Measurements from ENCODE around the gene MAP3K2.

DNA sequence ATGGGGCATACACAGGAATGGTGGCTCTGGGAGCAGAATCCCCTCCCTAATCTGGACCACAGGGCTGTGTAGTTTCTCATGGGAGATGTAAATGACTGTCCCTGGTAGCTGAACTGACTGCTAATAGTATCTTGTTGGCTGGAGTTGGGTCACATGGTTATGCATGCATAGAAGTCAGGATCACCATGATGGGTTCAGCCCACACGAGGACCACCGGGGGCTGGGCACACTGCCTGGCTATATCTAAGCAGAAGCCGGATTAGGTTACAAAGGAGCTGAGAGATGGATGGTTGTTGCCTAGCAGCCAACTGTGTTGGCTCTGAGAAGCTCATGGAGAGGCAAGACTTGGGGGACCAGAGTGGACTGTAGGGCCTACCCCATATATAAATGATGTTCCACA is 6.7 kb upstream of the MAP3K2 start:
- TF ChIP-seq, protein P1, sequence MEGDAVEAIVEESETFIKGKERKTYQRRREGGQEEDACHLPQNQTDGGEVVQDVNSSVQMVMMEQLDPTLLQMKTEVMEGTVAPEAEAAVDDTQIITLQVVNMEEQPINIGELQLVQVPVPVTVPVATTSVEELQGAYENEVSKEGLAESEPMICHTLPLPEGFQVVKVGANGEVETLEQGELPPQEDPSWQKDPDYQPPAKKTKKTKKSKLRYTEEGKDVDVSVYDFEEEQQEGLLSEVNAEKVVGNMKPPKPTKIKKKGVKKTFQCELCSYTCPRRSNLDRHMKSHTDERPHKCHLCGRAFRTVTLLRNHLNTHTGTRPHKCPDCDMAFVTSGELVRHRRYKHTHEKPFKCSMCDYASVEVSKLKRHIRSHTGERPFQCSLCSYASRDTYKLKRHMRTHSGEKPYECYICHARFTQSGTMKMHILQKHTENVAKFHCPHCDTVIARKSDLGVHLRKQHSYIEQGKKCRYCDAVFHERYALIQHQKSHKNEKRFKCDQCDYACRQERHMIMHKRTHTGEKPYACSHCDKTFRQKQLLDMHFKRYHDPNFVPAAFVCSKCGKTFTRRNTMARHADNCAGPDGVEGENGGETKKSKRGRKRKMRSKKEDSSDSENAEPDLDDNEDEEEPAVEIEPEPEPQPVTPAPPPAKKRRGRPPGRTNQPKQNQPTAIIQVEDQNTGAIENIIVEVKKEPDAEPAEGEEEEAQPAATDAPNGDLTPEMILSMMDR (IDR thresholded peaks at IDR 0.05), result no peak
- no peak for TF ChIP-seq POLR2A (IDR thresholded peaks at IDR 0.05)
